Limb (tissue), 2 donors: ENCODE measurements around the gene SNAPC2.
"Not testable (repeated sequence)": the region's sequence is repeated elsewhere in the genome, so short reads cannot be mapped to it uniquely, and the experiment has no call there.

Experiments used
- DNase-seq, 2 donors: peaks; one replicate each; pipeline ENCODE4 v3.0.0-alpha.2; 2016; ENCODE audit errors: extremely low spot score in 2 of 2

SNAPC2 gene

DNA sequence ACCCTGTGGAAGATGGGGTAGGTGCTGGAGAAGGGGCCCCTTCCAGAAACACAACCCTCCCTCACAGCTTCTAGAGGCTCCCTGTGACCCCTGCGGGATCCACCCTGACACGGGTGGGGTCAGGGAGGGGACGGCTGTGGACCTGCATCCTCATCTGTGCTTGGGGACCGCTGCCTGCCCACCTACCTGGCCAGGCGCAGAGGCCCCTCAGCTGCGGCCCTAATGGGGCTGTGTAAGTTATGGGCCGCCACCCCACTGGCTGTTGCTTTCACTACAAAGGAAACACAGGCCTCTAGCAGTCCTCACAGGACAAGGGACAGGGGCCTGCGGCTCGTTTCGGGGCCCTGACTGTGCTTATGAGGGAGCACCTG, 12.8 kb downstream of the SNAPC2 start:
- no peak for DNase-seq

DNA sequence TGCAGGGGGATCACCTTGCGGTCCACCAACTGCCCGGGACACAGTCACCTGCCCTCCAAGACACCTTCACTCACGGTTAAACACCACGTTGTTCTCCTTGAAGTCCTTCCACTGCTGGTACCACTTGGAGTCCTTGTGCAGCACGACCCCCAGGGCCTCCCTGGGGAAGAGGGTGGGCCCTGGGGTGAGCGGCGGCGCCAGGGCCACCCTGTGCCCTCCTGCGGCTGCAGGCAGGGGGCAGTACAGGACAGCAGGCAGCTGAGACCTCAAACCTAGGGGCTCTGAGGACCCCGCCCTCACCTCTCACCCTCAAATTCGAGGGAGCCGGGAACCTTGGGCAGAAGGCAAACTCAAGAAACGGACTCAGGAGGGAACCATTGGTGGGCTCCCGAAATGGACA, 13.3 kb downstream of the SNAPC2 start:
- DNase-seq: no peak

DNA sequence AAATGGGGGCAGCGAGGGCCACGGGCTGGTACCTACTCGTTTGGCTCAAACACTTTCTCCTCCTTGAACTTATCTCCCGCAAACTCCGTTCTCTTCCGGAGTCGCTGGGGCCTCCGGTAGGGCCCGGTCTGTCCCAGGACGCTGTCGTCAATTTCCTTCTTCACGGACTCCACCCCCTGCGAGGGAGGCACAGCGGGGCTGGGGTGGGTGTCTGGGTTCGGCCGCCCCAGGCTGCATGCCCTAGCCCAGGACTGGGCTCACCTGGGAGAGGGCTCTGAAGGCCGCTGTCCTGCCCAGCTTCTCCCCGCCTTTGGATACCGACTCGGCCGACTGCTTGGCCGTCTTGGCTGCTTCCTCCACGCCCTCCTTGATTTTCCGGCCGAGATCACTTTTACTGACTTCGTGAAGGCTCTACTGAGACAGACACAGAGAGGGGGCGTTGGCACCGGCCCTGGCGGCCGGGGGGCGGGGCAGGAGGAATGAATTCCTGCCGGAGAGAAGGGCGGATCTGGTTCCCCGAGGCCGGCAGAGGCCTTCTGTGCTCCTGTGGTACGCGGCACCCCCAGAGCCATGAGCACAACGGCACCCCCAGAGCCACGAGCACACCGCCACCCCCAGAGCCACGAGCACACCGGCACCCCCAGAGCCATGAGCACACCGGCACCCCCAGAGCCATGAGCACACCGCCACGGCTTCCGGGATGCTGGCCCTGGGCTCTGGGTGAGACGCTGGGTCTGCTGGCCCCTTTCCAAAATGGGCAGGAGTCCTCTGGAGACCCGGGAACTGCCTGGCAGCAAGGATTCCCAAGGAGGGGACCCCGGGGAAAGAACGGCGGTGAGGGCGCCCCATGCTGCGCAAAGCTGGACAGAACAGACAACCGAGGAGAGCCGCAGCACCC, 13.9 kb downstream of the SNAPC2 start:
- no peak for DNase-seq

DNA sequence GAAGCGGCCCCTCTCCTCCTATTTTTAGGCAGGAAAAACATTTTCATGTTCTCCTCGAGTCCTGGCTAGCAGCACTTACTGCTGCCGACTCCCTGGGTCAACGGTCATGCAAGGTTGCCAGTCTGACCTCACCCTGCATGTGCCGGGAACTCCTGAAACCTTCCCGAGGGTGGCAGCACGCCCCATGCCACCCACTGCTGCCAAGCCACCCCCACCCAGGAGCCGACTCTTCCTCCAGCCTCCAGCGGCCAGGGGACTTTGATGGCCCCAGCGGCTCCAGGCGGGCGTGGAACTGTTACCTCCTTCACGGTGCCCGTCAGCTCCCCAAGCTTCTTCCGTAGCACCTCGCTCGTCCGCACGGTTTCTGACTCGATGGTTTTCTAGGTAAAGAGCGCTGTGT, 14.6 kb downstream of the SNAPC2 start:
- DNase-seq: no peak

DNA sequence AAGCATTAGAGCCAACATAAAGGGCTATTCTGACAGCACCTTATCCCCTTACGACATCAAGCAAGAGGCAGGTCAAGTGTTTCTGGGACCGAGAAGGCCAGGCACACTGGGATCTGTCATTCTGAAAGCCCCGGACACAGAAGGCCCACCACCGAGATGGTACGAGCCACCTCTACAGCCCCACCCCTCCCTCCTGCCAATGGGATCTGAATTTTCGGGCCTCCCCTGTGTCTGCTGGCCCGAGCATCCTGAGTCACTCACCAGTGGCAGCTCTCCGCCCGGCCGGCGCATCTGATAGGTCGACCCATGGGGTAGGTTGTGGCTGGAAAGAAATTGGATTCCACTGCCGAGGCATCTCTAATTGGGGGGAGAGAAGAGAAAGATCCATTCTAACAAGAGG, 20.7 kb downstream of the SNAPC2 start:
- DNase-seq: no peak

DNA sequence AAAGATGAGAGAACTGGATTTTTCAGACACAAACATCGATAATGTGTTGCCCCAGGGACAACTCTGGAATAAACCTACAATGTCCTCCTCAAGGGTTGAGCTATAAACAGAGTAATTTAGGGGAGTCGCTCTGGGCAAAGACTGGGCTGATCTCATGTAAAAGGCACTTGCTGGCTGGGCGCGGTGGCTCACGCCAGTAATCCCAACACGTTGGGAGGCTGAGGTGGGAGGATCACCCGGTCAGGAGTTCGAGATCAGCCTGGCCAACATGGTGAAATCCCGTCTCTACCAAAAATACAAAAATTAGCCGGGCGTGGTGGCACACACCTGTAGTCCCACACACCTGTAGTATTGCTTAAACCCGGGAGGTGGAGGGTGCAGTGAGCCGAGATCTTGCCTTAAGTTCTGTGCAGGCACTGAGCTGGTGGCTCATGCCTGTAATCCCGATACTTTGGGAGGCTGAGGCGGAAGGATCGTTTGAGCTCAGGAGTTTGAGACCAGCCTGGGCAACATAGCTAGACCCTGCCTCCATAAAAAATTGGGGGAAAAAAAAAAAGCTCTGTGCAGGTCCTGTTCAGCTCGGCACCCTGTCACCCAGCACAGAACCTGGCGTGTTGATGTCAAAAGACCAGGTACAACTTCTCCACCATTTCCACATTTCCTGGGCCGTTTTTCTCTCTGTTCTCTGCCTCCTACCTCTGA, 21.9 kb downstream of the SNAPC2 start:
- no peak for DNase-seq

DNA sequence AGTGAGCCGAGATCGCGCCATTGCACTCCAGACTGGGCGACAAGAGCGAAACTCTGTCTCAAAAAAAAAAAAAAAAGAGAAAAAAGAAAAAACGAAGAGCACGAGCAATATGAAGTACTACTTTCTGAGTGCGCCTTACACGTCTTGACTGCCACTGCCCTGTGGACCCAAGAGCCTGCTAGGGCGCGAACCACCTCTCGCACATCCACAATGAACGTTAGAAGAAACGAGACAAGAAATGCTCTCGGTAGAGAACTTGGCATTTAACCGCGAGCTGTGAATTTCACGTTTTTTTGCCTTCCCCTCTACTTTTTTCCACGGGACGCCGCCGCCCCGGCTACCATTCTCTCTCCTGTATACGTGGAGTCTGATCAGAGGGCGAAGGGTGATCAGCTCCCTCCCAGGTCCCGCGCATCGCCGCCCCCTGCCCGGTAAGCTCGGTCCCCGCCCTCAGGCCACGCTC, 22.9 kb downstream of the SNAPC2 start:
- DNase-seq: no peak

DNA sequence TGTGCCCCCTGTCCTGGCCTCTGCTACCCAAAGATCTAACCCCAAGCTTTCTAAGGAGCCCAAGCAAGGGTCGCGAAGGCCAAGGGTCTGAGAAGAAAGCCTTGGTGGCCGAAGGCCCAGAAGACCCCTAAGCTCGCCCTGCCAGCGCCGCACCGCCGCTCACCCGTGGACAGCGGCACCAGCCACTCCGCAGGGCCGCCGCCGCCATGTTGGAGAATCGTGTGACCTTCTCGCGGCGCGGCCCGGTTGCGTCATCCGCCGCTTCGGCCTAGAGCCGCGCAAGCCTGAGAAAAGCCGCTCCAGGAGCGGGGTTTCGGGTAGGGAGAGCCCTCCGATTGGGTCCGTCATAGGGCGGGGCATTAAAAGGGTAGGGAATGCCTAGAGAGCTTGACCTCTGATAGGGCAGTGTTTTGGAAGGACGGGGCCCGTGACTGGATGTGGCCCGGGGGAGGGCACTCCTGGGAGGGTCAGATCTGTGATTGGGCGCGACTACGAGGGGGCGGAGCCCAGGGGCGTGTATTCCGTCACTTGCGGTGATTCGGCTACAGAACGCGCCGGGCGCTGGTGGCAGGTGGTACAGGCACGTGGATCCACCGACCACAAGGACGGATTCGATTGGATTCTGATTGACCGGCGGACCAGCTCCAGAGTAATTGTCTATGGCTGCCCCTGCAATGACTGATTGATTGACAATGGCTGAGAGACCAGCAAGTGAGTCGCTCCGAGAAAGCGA, 23.5 kb downstream of the SNAPC2 start, which contains the start of gene TIMM44:
TSS of gene TIMM44 (minus strand) at position 223 of the 733 bp plus-strand sequence. CDS start at position 208, 15 bp downstream.
- peak; percentile 99 for DNase-seq

DNA sequence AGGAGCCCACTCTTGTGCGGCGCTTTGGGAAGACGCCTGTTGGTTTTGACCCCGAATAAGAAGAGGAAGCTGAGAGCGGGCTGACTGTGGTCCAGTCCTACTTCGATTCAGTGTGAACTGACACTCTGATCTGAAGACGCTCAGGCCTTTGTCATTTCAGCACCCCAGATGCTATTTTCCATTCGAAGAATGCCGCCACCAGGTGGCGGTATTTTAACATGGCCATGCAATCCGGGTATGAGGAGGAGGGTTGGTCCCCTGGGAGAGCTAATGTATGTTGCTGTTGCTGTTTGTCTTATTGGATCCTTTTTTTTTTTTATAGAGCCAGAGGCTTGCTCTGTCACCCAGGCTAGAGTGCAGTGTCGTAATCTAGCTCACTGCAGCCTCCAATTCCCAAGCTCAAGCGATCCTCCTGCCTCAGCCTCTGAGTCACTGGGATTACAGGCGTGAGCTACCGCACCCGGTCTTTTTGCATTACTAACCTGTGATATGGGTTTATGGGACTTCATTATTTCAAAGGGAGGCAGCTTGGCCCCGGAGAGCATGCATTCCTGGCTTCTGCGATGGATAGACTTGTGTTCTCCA, 24.1 kb downstream of the SNAPC2 start:
- DNase-seq: peak; percentile 91 to 92

DNA sequence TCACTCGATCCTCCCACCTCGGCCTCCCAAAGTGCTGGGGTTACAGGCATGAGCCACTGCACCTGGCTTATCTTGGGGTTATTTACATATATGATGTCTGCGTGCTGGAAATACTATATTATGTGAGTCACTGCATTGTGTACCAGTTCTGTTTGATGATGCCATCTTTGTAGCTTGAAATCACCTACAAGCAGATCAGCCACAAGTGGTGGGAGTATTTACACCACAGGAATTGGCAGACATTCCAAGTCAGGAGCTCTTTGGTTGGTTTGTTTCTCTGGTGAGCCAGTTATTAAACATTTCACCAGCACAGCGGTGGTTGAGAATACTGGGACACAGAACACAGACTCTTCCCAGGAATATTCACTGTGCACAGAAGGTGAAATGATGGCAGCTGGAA, 27.8 kb downstream of the SNAPC2 start:
- DNase-seq: no peak

DNA sequence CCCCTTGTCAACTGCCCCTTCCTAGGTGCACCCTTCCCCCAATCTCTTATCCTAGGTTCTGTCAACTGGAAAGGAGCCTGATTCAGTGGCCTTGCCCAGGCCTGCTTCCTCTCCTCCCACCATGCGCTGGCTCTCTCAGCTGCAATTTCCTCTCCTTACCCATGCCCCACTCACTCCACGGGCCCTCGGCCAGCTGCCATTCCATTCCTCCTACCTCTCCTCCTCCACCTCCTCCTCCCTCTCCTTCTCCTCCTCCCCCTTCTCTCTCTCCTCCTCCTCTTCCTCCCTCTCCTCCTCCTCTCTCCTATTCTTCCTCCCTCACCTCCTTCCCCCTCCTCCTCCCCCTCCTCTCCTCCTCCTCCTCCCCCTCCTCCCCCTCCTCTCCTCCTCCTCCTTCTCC, 32.9 kb downstream of the SNAPC2 start:
- no peak for DNase-seq

DNA sequence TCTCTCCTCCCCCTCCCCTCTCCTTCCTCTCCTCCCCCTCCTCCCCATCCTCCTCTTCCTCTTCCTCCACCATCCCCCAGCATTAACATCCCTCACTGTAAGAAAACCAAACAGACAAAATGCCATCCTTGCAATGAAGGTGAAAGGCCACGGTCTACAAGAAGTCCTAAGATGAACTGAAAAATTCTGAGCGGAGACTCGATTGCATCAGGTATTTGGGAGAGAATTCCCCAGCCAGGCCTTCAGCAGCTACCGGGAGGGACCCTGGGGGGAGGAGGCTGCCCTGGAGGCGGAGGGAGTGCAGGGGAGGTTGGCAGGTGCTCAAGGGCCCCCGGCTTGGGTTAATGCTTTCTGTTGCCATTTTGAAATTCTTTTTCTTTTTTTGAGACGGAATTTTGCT, 33.4 kb downstream of the SNAPC2 start:
- DNase-seq: no peak

DNA sequence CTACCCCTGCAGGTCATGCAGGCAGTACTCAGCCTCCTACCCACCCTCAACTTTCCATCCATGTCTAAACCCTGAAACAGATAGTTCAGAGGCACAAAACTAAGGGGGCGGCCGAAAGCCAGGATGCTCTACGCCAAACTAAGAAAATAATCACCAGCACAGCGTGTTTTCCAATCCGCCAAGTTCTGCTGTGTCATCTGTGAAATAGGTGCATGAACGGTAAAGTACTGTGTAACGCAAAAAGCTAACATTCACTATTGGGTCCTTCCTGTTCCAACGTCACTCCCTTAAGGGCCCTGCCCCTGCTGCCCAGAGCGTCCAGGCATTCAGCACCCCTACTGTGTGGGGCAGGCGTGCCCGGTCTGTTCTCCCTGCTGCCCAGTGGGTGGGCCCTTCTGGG, 35.6 kb downstream of the SNAPC2 start:
- DNase-seq: no peak

DNA sequence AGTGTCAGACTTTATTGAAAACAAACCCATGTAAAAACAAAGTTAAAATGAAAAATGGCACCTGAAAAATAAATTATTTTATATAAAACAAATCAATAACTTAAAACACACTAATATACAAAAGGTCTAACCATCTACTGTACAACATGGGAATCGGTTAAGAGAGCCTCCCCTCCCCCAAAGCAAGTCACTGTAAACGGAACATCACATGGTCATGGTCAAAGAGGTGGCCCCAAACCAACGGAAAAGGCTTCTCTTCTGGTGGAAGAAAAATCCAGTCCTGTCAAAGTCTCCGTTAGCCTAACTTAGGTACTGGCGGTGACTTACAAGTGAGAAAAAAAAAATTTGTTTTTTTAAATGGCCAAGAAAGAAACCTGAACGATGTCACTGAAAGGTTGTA, 39.1 kb downstream of the SNAPC2 start:
- DNase-seq: no peak

DNA sequence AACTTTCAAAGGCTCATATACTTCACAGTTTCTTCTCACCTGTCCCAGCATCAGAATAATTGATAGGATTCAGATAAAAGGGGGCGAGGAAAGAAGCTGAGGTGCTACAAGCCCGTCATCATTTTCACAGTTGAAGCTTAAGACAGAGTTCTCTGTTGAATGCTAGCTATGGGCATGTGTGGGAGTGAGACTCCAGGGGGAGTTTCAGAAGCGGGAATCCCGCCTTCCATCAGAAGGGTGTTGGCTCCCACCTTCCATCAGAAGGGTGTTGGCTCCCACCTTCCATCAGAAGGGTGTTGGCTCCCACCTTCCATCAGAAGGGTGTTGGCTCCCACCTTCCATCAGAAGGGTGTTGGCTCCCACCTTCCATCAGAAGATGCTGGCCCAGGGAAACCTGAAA, 40.9 kb downstream of the SNAPC2 start:
- not testable (repeated sequence) for DNase-seq

DNA sequence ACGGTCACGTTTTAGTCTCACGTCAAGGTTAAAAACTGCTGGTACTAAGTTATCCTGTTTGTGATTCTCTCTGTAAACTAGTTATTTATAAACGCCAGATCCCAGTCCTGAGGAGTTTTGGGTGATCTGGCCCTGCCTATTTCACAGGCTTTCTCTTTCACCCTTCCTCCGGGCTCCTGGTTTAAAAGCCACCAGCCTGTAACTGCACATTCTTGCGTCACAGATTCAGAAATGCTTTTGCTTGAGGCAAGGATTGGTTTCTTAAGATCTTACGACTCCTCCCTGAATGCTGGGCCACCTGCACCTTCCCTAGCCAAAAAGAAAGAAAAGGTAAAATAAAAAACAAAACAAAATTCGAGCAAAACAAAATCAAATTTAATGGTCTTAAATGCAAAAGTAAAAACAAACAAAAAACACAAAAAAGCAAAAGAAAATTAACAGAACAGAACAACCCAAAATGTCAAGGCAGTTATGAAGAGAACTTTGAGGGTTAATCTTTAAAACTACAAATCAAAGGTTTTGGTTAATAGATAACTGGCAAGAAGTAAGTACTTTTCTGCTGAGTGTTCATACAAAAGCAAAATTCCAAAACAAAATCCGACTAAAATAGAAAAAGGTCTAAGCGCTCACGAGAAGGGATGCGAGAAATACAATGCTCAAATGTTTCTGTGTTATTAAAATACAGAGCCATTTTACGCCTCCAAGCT, 41.9 kb downstream of the SNAPC2 start:
- no peak for DNase-seq

DNA sequence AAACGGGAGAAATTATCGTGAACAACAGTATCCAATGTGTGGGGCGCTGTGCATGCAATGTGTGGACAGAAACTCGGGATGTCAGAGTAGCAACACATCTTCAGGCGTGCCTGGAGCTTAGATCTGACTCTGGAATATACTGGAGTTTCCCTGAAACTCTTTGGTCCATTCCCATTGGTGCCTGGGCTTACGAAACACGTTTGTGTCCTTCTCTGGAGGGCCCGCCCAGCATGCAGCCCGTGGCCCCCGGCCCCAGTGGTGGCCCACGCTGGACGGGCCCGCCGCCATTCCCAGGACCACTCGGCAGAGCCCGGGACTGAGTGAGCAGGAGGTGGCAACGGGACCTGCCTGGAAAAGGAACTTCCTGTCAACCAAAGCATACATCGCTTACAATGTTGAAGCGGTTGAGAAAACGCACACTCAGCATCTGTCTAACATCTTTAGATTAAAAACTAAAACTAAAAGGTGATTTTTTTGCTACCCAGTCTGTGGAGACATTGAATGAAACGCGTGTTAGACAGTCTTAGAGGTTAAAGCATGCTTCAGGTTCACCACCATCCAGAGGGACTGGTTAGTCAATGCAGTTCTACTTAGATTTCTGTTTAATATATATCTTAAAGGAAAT, 42.6 kb downstream of the SNAPC2 start:
- DNase-seq: no peak

DNA sequence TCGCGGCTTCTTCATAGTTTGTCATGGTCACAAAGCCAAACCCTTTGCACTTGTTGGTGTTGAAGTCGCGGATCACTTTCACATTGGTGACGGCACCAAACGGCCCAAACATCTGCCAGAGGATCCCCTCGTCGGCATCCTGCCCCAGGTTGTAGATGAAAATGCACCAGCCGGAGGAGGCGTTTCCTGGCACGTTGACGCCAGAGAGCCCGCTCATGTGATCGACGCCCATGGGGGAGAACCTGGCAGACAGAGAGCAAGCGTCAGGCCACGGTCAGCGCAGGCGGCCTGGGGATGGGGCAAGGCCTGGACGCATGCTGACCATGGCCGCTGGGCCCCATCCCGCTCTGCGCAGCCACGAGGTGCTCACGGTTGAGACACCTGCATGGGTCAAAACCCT, 43.4 kb downstream of the SNAPC2 start:
- DNase-seq: no peak

DNA sequence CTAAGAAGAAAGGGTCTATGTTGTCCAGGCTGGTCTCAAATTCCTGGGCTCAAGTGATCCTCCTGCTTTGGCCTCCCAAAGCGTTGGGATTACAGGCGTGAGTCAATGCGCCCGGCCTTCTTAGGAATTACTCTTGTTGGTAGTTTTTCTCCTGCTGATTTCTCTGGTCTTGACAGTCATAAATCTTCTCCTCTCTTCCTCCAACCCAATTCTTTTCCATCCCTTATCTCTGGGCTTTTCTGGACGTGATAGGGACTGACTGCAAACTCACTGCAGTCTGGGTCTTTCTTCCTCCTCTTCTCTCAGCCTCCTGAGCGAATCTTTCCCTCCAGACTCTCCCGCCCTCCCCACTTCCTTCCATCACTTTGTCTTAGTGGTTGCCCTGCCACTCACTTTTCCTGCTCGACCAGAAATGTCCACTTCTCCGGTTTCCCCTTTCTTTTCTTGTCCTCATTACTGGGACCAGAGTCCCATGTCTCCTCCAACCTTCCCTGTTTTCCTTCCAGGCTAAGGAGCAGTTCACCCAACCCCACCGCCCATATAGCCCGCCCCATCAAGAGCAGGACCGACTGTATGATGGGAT, 45.2 kb downstream of the SNAPC2 start:
- no peak for DNase-seq
